ENCODE data around the gene TTN.

DNA sequence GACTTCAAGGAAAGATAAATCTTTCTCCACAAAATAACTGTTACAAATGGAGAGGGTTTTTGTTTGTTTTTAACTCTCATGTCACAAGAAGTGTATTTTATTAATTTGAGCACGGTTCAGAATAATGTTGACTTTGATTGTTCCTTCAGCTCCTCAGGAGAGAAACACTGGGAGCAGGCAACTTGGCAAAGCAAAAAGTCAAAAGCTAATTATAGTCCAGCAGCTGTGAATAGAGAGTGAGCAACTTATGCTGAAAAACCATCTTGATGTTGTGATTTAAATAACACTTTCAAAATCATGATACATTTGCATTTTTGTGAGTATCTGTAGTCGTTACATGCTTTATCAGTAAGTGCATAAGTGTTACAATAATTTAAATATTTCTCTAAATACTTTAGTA is 37.5 kb upstream of the TTN start:
- TF ChIP-seq, protein P1, sequence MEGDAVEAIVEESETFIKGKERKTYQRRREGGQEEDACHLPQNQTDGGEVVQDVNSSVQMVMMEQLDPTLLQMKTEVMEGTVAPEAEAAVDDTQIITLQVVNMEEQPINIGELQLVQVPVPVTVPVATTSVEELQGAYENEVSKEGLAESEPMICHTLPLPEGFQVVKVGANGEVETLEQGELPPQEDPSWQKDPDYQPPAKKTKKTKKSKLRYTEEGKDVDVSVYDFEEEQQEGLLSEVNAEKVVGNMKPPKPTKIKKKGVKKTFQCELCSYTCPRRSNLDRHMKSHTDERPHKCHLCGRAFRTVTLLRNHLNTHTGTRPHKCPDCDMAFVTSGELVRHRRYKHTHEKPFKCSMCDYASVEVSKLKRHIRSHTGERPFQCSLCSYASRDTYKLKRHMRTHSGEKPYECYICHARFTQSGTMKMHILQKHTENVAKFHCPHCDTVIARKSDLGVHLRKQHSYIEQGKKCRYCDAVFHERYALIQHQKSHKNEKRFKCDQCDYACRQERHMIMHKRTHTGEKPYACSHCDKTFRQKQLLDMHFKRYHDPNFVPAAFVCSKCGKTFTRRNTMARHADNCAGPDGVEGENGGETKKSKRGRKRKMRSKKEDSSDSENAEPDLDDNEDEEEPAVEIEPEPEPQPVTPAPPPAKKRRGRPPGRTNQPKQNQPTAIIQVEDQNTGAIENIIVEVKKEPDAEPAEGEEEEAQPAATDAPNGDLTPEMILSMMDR (IDR thresholded peaks at IDR 0.05) = no peak
- TF ChIP-seq POLR2A (IDR thresholded peaks at IDR 0.05) = no peak

Data from esophagus squamous epithelium (tissue), 4 donors.